ENCODE results near the gene OR2G2. TPM values are rescaled to one million over a fixed set of nuclear protein-coding genes. Genes with fewer than 3 reads are reported as not detected.

Gene OR2G2
- polyA plus RNA-seq, 1 of the 3 experiments (the other 2 are of a cell fraction): not detected

DNA sequence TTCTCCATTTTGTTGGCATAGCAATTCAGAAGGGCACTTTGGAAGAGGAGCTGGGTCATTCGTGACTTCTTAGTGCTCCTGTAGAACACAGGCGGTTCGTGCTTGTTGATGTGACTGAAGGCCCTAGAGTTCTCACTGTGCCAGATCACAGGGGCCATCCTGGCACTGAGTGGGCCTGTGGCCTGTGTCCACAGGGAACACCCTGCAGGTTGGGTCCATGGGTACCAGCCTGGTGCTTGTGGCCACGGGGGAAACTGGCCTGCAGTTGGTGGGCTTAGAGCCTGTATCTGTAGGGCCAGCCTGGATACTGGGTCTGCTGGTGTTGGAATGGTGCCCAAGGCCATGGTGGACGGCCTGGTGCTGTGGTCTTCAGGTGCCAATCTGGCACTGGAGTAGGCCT lies 26.5 kb downstream of the OR2G2 start (continued):
- TF ChIP-seq, protein P1, sequence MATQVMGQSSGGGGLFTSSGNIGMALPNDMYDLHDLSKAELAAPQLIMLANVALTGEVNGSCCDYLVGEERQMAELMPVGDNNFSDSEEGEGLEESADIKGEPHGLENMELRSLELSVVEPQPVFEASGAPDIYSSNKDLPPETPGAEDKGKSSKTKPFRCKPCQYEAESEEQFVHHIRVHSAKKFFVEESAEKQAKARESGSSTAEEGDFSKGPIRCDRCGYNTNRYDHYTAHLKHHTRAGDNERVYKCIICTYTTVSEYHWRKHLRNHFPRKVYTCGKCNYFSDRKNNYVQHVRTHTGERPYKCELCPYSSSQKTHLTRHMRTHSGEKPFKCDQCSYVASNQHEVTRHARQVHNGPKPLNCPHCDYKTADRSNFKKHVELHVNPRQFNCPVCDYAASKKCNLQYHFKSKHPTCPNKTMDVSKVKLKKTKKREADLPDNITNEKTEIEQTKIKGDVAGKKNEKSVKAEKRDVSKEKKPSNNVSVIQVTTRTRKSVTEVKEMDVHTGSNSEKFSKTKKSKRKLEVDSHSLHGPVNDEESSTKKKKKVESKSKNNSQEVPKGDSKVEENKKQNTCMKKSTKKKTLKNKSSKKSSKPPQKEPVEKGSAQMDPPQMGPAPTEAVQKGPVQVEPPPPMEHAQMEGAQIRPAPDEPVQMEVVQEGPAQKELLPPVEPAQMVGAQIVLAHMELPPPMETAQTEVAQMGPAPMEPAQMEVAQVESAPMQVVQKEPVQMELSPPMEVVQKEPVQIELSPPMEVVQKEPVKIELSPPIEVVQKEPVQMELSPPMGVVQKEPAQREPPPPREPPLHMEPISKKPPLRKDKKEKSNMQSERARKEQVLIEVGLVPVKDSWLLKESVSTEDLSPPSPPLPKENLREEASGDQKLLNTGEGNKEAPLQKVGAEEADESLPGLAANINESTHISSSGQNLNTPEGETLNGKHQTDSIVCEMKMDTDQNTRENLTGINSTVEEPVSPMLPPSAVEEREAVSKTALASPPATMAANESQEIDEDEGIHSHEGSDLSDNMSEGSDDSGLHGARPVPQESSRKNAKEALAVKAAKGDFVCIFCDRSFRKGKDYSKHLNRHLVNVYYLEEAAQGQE (IDR thresholded peaks at IDR 0.05; ENCODE audit: low read depth, low read length): no peak
- no peak for TF ChIP-seq TEAD4 (IDR thresholded peaks at IDR 0.05; ENCODE audit: borderline replicate concordance, insufficient read depth)
- TF ChIP-seq TAF1 (IDR thresholded peaks at IDR 0.05; ENCODE audit: borderline replicate concordance, low read depth, low read length): no peak
- TF ChIP-seq SIN3A (IDR thresholded peaks at IDR 0.05; ENCODE audit: borderline replicate concordance, low read depth, low read length): no peak
- TF ChIP-seq, protein P2, sequence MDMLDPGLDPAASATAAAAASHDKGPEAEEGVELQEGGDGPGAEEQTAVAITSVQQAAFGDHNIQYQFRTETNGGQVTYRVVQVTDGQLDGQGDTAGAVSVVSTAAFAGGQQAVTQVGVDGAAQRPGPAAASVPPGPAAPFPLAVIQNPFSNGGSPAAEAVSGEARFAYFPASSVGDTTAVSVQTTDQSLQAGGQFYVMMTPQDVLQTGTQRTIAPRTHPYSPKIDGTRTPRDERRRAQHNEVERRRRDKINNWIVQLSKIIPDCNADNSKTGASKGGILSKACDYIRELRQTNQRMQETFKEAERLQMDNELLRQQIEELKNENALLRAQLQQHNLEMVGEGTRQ (IDR thresholded peaks at IDR 0.05; ENCODE audit: borderline replicate concordance, low read depth, low read length): no peak
- no peak for TF ChIP-seq POLR2AphosphoS5 (IDR thresholded peaks at IDR 0.05; ENCODE audit: low read depth, low read length)
- TF ChIP-seq RXRA (IDR thresholded peaks at IDR 0.05; ENCODE audit: borderline replicate concordance, low read depth): no peak

DNA sequence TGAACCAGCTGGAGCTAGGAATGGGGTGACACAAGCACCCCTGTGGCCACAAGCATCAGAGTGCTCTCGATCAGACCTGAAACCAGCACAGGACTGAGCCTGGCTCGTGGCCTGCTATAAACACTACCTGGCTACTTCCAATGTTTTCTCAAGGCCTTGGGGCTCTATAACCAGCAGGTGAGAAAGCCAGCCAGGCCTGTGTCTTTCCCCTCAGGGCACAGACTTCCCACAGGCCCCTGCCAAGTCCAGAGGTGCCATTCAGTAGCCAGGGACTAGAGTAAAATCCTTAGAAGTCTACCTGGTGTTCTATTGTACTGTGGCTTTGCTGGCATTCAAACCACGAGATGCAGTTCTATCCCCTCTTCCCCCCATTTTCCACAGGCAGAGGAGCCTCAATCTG lies 39.8 kb downstream of the OR2G2 start:
- no peak overlapping the region for H3K4me2 ChIP-seq
- no peaks in the 10 kb centered on the region for H3K36me3 ChIP-seq (replicated peaks in 1 of 2; ENCODE audit: control insufficient read depth in 1 of 2, insufficient read depth in 2 of 2, low read length in 1 of 2)
- no peaks in the 10 kb centered on the region for H4K20me1 ChIP-seq (ENCODE audit: insufficient read depth)
- no peaks in the 10 kb centered on the region for H3K79me2 ChIP-seq (ENCODE audit: insufficient read depth)
- ChIA-PET POLR2A (no interaction called here), CTCF (no interaction called here)
- H2AFZ ChIP-seq (ENCODE audit: low read depth): no peak overlapping the region
- H3K27ac ChIP-seq (ENCODE audit: low read depth in 2 of 2, low read length in 1 of 2): no peak overlapping the region
- H3K4me1 ChIP-seq (ENCODE audit: control insufficient read depth in 1 of 2, insufficient read depth in 2 of 2, low read depth in 1 of 2, low read length in 1 of 2): no peaks in the 10 kb centered on the region
- H3K9me2 ChIP-seq: no peaks in the 10 kb centered on the region
- no peaks in the 10 kb centered on the region for H3K27me3 ChIP-seq (ENCODE audit: insufficient read depth)
- 0% methylated on average over 3 of the region's 3 CpGs for WGBS (ENCODE audit: low lambda C conversion rate)
- DNase-seq: no peak
- no peak overlapping the region for H3K4me3 ChIP-seq (ENCODE audit: low read depth in 2 of 2, low read length in 1 of 2)
- H3K9me3 ChIP-seq: no peaks in the 10 kb centered on the region
- no peak overlapping the region for H3K9ac ChIP-seq
- H3F3A ChIP-seq (replicated peaks; ENCODE audit: insufficient read depth): no peaks in the 10 kb centered on the region
- TF ChIP-seq, protein P3, sequence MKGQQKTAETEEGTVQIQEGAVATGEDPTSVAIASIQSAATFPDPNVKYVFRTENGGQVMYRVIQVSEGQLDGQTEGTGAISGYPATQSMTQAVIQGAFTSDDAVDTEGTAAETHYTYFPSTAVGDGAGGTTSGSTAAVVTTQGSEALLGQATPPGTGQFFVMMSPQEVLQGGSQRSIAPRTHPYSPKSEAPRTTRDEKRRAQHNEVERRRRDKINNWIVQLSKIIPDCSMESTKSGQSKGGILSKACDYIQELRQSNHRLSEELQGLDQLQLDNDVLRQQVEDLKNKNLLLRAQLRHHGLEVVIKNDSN (IDR thresholded peaks at IDR 0.05; ENCODE audit: borderline replicate concordance, low read depth): no peak
- no peak for TF ChIP-seq EZH2phosphoT487 (IDR thresholded peaks at IDR 0.05; ENCODE audit: borderline replicate concordance, low read depth)
- TF ChIP-seq TAF1 (IDR thresholded peaks at IDR 0.05; ENCODE audit: borderline replicate concordance, low read depth, low read length): no peak
- TF ChIP-seq, protein P4, sequence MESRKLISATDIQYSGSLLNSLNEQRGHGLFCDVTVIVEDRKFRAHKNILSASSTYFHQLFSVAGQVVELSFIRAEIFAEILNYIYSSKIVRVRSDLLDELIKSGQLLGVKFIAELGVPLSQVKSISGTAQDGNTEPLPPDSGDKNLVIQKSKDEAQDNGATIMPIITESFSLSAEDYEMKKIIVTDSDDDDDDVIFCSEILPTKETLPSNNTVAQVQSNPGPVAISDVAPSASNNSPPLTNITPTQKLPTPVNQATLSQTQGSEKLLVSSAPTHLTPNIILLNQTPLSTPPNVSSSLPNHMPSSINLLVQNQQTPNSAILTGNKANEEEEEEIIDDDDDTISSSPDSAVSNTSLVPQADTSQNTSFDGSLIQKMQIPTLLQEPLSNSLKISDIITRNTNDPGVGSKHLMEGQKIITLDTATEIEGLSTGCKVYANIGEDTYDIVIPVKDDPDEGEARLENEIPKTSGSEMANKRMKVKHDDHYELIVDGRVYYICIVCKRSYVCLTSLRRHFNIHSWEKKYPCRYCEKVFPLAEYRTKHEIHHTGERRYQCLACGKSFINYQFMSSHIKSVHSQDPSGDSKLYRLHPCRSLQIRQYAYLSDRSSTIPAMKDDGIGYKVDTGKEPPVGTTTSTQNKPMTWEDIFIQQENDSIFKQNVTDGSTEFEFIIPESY (IDR thresholded peaks at IDR 0.05; ENCODE audit: borderline replicate concordance, low read depth): no peak
- no peak for TF ChIP-seq SMC3 (IDR thresholded peaks at IDR 0.05; ENCODE audit: low read depth, low read length)
- TF ChIP-seq RFX5 (IDR thresholded peaks at IDR 0.05; ENCODE audit: low read length): no peak
- no peak for TF ChIP-seq FOXM1 (IDR thresholded peaks at IDR 0.05; ENCODE audit: low read depth)
- no peak for TF ChIP-seq YY1 (IDR thresholded peaks at IDR 0.05; ENCODE audit: low read depth)
- TF ChIP-seq ELF1 (IDR thresholded peaks at IDR 0.05): no peak
- no peak for TF ChIP-seq SIN3A (IDR thresholded peaks at IDR 0.05; ENCODE audit: borderline replicate concordance, low read depth, low read length)
- TF ChIP-seq, protein P5, sequence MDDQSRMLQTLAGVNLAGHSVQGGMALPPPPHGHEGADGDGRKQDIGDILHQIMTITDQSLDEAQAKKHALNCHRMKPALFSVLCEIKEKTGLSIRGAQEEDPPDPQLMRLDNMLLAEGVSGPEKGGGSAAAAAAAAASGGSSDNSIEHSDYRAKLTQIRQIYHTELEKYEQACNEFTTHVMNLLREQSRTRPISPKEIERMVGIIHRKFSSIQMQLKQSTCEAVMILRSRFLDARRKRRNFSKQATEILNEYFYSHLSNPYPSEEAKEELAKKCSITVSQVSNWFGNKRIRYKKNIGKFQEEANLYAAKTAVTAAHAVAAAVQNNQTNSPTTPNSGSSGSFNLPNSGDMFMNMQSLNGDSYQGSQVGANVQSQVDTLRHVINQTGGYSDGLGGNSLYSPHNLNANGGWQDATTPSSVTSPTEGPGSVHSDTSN (IDR thresholded peaks at IDR 0.05): no peak
- no peak for TF ChIP-seq TEAD4 (IDR thresholded peaks at IDR 0.05; ENCODE audit: borderline replicate concordance, insufficient read depth)
- TF ChIP-seq EP300 (IDR thresholded peaks at IDR 0.05; ENCODE audit: borderline replicate concordance in 1 of 2, low read depth in 1 of 2, low read length in 1 of 2): no peak
- TF ChIP-seq, protein P6, sequence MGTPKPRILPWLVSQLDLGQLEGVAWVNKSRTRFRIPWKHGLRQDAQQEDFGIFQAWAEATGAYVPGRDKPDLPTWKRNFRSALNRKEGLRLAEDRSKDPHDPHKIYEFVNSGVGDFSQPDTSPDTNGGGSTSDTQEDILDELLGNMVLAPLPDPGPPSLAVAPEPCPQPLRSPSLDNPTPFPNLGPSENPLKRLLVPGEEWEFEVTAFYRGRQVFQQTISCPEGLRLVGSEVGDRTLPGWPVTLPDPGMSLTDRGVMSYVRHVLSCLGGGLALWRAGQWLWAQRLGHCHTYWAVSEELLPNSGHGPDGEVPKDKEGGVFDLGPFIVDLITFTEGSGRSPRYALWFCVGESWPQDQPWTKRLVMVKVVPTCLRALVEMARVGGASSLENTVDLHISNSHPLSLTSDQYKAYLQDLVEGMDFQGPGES (IDR thresholded peaks at IDR 0.05; ENCODE audit: low read depth, low read length): no peak
- no peak for TF ChIP-seq GATA2 (CRISPR knock-in tag; IDR thresholded peaks at IDR 0.05)
- no peak for TF ChIP-seq NRF1 (IDR thresholded peaks at IDR 0.05; ENCODE audit: low read depth, low read length)
- no peak for TF ChIP-seq MEF2A (IDR thresholded peaks at IDR 0.05; ENCODE audit: borderline replicate concordance, low read depth)
- TF ChIP-seq JUND (IDR thresholded peaks at IDR 0.05): no peak
- no peak for TF ChIP-seq FOSL2 (IDR thresholded peaks at IDR 0.05; ENCODE audit: borderline replicate concordance, low read depth)

All from SK-N-SH (cell line).